Measurements from ENCODE around the gene POU4F3.

DNA sequence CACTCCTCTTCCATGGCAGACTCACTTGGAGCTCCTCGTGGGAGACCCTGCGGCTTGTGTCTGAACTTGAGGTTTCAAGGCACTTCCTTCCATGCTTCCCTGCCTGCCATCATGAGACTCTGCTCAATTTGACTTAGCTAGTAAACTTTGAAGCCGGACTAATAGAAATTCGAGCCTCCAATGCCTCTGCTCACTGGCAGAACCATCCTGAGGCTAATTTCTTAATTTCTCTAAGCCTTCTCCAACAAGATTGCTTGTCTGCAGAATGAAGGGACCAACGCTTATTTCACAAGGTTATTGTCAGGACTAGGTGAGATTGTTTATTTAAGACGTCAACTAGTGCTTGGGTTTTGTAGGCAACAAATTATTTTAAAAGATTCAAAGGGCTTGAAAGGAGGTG is 3.2 kb downstream of the POU4F3 start:
- TF ChIP-seq POLR2AphosphoS5 (IDR thresholded peaks at IDR 0.05) (no peak), CTCF (IDR thresholded peaks at IDR 0.05) (no peak), POLR2A (IDR thresholded peaks at IDR 0.05) (no peak)
